K562 (cell line): ENCODE results near the gene FMC1. TPM values are rescaled to one million over a fixed set of nuclear protein-coding genes. Genes with fewer than 3 reads are reported as not detected.

Experiments used
- NBN ChIP-seq: fragments of 450-650 bp; IDR thresholded peaks from 2 replicates; pipeline ENCODE4 v1.6.1; 2016; ENCODE audit warnings: low read depth, mild to moderate bottlenecking
- ZBTB7A ChIP-seq: IDR thresholded peaks from 2 replicates; pipeline ENCODE4 v1.6.1; 2011; ENCODE audit warnings: low read depth, mild to moderate bottlenecking, low read length, moderate library complexity, borderline replicate concordance; ENCODE audit not compliant: control insufficient read depth
- ZNF212 ChIP-seq: fragments of 450-650 bp; formaldehyde crosslinking; IDR thresholded peaks from 2 replicates; pipeline ENCODE4 v1.4.0; 2020; ENCODE audit warnings: mild to moderate bottlenecking
- ZSCAN32 ChIP-seq: fragments of 450-650 bp; formaldehyde crosslinking; IDR thresholded peaks from 2 replicates; pipeline ENCODE4 v1.4.0; 2020; ENCODE audit warnings: mild to moderate bottlenecking, moderate library complexity
- polyA plus RNA-seq, 8 experiments: library from polyadenylated mRNA; depleted of rRNA in 4 of 8; stranded (reverse) in 5 of 8; unstranded in 3 of 8; fragments of >200 nt; fragmentation: Nextera tagmentation in 2 of 8; fragmentation: Illumina TruSeq in 1 of 8; extraction: Ambion mirVana in 2 of 8; extraction: Trizol in 1 of 8; gene quantifications; 2 replicates each; pipeline versions ENCODE4 v1.2.1 to v1.2.3, GENCODE V29; 2011 to 2014; ENCODE audit warnings: inconsistent platforms in 1 of 8, missing spikeins in 1 of 8
- total RNA-seq, 7 experiments: library from RNA; depleted of rRNA in 6 of 7; stranded (reverse); fragments of >200 nt in 6 of 7; fragmentation: Illumina TruSeq in 2 of 7; extraction: Trizol in 2 of 7; gene quantifications; 2 replicates each; pipeline versions ENCODE4 v1.2.1 to v1.2.3, GENCODE V29; 2011 to 2021; ENCODE audit warnings: low replicate concordance in 1 of 7
- TF ChIP-seq, protein P1 (sequence below): sonication (generic); formaldehyde crosslinking; IDR thresholded peaks from 2 replicates; pipeline ENCODE4 v1.8.1; 2023; ENCODE audit warnings: mild to moderate bottlenecking, missing genetic modification reagents
- TF ChIP-seq, protein P2 (sequence below): fragments of 250-450 bp; sonication (Bioruptor Pico); IDR thresholded peaks from 2 replicates; pipeline ENCODE4 v1.9.0; 2021; ENCODE audit warnings: mild to moderate bottlenecking
- TF ChIP-seq, protein P3 (sequence below), 2 experiments: fragments of 450-650 bp in 1 of 2; sonication (generic) in 1 of 2; formaldehyde crosslinking in 1 of 2; IDR thresholded peaks; 2 replicates each; pipeline versions ENCODE4 v1.7.1 to v1.9.0; 2016 to 2022; ENCODE audit warnings: inconsistent platforms in 1 of 2, mild to moderate bottlenecking in 1 of 2, missing genetic modification reagents in 1 of 2

The FMC1 gene
- total and polyA plus RNA-seq, 9 of the 15 experiments (the other 6 are each of a cell fraction or from before 2014, with no cell fraction given) = 14.0 to 116 (median 29.0) TPM

DNA sequence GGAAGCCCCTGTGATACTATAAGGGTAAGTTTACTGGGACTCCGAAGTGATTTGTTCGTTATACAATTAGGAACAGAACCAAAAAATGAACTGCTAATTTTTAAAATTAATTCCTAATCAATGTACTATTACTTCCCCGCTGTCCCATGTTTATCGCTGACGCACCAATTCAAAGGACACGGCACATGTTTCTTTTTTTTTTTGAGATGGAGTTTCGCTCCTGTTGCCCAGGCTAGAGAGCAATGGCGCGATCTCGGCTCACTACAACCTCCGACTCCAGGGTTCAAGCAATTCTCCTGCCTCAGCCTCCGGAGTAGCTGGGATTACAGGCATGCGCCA is 1.5 kb upstream of the FMC1 start (continued):
- TF ChIP-seq, protein P1, sequence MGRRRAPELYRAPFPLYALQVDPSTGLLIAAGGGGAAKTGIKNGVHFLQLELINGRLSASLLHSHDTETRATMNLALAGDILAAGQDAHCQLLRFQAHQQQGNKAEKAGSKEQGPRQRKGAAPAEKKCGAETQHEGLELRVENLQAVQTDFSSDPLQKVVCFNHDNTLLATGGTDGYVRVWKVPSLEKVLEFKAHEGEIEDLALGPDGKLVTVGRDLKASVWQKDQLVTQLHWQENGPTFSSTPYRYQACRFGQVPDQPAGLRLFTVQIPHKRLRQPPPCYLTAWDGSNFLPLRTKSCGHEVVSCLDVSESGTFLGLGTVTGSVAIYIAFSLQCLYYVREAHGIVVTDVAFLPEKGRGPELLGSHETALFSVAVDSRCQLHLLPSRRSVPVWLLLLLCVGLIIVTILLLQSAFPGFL (CRISPR knock-in tag) = no peak
- TF ChIP-seq, protein P2, sequence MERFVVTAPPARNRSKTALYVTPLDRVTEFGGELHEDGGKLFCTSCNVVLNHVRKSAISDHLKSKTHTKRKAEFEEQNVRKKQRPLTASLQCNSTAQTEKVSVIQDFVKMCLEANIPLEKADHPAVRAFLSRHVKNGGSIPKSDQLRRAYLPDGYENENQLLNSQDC (CRISPR knock-in tag) = no peak
- TF ChIP-seq ZBTB7A (no peak), ZNF212 (CRISPR knock-in tag) (no peak), NBN (peak; percentile 17; the same call in 1 of the 2 replicates), ZSCAN32 (CRISPR knock-in tag) (no peak)
- TF ChIP-seq, protein P3, sequence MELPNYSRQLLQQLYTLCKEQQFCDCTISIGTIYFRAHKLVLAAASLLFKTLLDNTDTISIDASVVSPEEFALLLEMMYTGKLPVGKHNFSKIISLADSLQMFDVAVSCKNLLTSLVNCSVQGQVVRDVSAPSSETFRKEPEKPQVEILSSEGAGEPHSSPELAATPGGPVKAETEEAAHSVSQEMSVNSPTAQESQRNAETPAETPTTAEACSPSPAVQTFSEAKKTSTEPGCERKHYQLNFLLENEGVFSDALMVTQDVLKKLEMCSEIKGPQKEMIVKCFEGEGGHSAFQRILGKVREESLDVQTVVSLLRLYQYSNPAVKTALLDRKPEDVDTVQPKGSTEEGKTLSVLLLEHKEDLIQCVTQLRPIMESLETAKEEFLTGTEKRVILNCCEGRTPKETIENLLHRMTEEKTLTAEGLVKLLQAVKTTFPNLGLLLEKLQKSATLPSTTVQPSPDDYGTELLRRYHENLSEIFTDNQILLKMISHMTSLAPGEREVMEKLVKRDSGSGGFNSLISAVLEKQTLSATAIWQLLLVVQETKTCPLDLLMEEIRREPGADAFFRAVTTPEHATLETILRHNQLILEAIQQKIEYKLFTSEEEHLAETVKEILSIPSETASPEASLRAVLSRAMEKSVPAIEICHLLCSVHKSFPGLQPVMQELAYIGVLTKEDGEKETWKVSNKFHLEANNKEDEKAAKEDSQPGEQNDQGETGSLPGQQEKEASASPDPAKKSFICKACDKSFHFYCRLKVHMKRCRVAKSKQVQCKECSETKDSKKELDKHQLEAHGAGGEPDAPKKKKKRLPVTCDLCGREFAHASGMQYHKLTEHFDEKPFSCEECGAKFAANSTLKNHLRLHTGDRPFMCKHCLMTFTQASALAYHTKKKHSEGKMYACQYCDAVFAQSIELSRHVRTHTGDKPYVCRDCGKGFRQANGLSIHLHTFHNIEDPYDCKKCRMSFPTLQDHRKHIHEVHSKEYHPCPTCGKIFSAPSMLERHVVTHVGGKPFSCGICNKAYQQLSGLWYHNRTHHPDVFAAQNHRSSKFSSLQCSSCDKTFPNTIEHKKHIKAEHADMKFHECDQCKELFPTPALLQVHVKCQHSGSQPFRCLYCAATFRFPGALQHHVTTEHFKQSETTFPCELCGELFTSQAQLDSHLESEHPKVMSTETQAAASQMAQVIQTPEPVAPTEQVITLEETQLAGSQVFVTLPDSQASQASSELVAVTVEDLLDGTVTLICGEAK (IDR thresholded peaks at IDR 0.05) = no peak
- TF ChIP-seq, protein P3 (CRISPR knock-in tag; IDR thresholded peaks at IDR 0.05) = peak; percentile 55; the same call in 1 of the 2 replicates
